Measurements from ENCODE around the gene NDUFS7. TPM values are rescaled to one million over a fixed set of nuclear protein-coding genes. Genes with fewer than 3 reads are reported as not detected.

The NDUFS7 gene
- total and polyA plus RNA-seq, 10 of the 15 experiments (the other 5 are each of a cell fraction or from before 2014, with no cell fraction given), result 5.1 to 282 (median 92.9) TPM

- TF ChIP-seq CEBPZ (IDR thresholded peaks at IDR 0.05; ENCODE audit: low read depth, low read length), result no peak
- TF ChIP-seq SMAD5 (IDR thresholded peaks at IDR 0.05; ENCODE audit: low read depth), result no peak
- TF ChIP-seq RAD21 (IDR thresholded peaks at IDR 0.05; ENCODE audit: insufficient read depth, low read depth, low read length), result no peak
- no peak for TF ChIP-seq ZNF592 (IDR thresholded peaks at IDR 0.05)
- no peak for TF ChIP-seq IKZF2 (IDR thresholded peaks at IDR 0.05)
- TF ChIP-seq STAT1 (conservative IDR thresholded peaks at IDR 0.05), result no peak
- no peak for TF ChIP-seq IRF3 (IDR thresholded peaks at IDR 0.05)
- no peak for TF ChIP-seq MEF2B (IDR thresholded peaks at IDR 0.05; ENCODE audit: partially characterized antibody, poor library complexity, severe bottlenecking)
- TF ChIP-seq NBN (IDR thresholded peaks at IDR 0.05), result no peak
- TF ChIP-seq ETV6 (conservative IDR thresholded peaks at IDR 0.05 in 1 of 2, IDR thresholded peaks at IDR 0.05 in 1 of 2; ENCODE audit: borderline replicate concordance in 1 of 2, low read depth in 1 of 2), result no peak
- TF ChIP-seq RFX5 (IDR thresholded peaks at IDR 0.05; ENCODE audit: low read depth, low read length), result no peak
- no peak for TF ChIP-seq ELK1 (IDR thresholded peaks at IDR 0.05; ENCODE audit: low read depth, low read length)
Observed at GRCh38 chr19:1366899-1367870, 16.5 kb upstream of the NDUFS7 start (continued).

All from GM12878 (cell line).